K562 (cell line): ENCODE measurements around the gene HAAO.

Experiments used
- TF ChIP-seq, protein P1 (sequence below), 3 experiments: fragments of 200-800 bp in 1 of 3; sonication (Bioruptor generic) in 1 of 3; sonication (generic) in 1 of 3; formaldehyde crosslinking in 1 of 3; IDR thresholded peaks; 2 replicates each; pipeline versions ENCODE4 v1.6.1 to v1.8.0; 2016 to 2022; ENCODE audit warnings: mild to moderate bottlenecking in 2 of 3, missing compliant biosample characterization in 2 of 3, missing genetic modification characterization in 2 of 3, missing genetic modification reagents in 1 of 3
- TF ChIP-seq, protein P2 (sequence below), 3 experiments: IDR thresholded peaks in 2 of 3; conservative IDR thresholded peaks in 1 of 3; 2 replicates each; pipeline ENCODE4 v1.5.1; 2011 to 2012; ENCODE audit warnings: low read length in 3 of 3, mild to moderate bottlenecking in 3 of 3, control low read depth in 2 of 3, improper control_type of control experiment in 1 of 3, inconsistent platforms in 1 of 3, low read depth in 1 of 3, mixed read lengths in 1 of 3, moderate library complexity in 1 of 3; ENCODE audit not compliant: insufficient read depth in 2 of 3

DNA sequence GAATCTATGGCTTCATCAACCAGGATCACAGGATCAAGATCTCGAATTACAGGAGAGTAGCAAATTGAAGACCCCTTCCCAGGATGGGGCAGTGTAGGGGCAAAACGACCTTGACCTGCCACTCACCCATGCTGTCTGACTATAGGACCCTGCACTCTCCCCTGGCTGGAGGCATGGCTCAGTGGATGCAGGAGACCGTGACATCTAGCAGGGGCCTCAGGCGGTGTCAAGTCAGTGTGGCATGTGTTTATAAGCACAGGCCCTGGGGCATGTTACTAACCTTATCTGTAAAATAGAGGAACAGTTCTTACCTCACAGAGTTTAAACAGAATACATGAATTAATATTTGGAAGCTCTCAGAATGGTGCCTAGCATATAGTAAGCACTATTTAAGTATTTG lies 3.5 kb downstream of the HAAO start:
- TF ChIP-seq, protein P1, sequence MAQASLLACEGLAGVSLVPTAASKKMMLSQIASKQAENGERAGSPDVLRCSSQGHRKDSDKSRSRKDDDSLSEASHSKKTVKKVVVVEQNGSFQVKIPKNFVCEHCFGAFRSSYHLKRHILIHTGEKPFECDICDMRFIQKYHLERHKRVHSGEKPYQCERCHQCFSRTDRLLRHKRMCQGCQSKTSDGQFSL (CRISPR knock-in tag; IDR thresholded peaks at IDR 0.05): no peak
- TF ChIP-seq, protein P1 (tag; IDR thresholded peaks at IDR 0.05): no peak
- TF ChIP-seq, protein P2, sequence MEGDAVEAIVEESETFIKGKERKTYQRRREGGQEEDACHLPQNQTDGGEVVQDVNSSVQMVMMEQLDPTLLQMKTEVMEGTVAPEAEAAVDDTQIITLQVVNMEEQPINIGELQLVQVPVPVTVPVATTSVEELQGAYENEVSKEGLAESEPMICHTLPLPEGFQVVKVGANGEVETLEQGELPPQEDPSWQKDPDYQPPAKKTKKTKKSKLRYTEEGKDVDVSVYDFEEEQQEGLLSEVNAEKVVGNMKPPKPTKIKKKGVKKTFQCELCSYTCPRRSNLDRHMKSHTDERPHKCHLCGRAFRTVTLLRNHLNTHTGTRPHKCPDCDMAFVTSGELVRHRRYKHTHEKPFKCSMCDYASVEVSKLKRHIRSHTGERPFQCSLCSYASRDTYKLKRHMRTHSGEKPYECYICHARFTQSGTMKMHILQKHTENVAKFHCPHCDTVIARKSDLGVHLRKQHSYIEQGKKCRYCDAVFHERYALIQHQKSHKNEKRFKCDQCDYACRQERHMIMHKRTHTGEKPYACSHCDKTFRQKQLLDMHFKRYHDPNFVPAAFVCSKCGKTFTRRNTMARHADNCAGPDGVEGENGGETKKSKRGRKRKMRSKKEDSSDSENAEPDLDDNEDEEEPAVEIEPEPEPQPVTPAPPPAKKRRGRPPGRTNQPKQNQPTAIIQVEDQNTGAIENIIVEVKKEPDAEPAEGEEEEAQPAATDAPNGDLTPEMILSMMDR (IDR thresholded peaks at IDR 0.05 in 2 of 3, conservative IDR thresholded peaks at IDR 0.05 in 1 of 3; ENCODE audit: insufficient read depth in 2 of 3, low read depth in 1 of 3, low read length in 3 of 3): no peak
